Measurements from ENCODE around the gene CLEC18B. TPM values are rescaled to one million over a fixed set of nuclear protein-coding genes. Genes with fewer than 3 reads are reported as not detected.
"Not testable (repeated sequence)": the region's sequence is repeated elsewhere in the genome, so short reads cannot be mapped to it uniquely, and the experiment has no call there.

CLEC18B gene
- total RNA-seq, 1 donor from 2014 or later, result 2.1 TPM

GRCh38 chr16:74413485-74413884, 7.8 kb downstream of the CLEC18B start:
- not testable (repeated sequence) for H3K27ac Mint-ChIP-seq (ENCODE audit: unreplicated experiment); H3K4me3 Mint-ChIP-seq; H3K9me3 Mint-ChIP-seq; H3K36me3 Mint-ChIP-seq (ENCODE audit: low read depth); H3K27me3 Mint-ChIP-seq (ENCODE audit: low read depth); H3K4me1 Mint-ChIP-seq; DNase-seq (ENCODE audit: low read depth, low spot score)

DNA sequence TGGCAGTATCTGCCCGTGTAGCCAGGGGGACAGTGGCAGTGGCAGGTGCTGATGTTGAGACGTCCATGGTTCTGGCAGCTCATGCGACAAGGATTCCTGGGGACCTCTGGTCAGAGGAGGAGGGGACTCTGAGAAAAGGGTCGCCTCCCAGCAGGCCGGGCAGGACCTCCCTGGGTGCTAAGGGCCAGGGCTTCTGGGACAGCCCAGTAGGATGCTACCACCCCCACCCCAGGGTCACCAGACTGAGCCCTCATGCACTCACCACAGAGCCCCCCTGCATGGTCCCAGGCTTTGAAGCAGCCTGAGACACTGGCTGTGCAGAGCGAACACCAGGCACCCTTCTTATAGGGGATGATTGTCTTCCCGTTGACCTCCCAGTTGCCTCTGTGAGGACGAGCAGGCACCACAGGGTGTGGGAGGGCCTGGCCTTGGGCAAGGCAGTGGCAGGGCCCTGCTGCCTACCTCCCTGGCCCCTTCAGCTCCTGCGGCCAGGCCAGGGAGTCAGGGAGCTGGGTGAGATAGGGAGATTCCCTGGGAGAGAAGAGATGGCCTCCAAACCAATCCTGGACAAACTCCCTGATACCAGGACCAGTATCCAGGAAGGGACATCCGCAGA, 8.4 kb downstream of the CLEC18B start:
- not testable (repeated sequence) for H3K4me1 Mint-ChIP-seq; H3K36me3 Mint-ChIP-seq (ENCODE audit: low read depth); DNase-seq (ENCODE audit: low read depth, low spot score); H3K27ac Mint-ChIP-seq (ENCODE audit: unreplicated experiment); H3K27me3 Mint-ChIP-seq (ENCODE audit: low read depth); H3K4me3 Mint-ChIP-seq; H3K9me3 Mint-ChIP-seq

DNA sequence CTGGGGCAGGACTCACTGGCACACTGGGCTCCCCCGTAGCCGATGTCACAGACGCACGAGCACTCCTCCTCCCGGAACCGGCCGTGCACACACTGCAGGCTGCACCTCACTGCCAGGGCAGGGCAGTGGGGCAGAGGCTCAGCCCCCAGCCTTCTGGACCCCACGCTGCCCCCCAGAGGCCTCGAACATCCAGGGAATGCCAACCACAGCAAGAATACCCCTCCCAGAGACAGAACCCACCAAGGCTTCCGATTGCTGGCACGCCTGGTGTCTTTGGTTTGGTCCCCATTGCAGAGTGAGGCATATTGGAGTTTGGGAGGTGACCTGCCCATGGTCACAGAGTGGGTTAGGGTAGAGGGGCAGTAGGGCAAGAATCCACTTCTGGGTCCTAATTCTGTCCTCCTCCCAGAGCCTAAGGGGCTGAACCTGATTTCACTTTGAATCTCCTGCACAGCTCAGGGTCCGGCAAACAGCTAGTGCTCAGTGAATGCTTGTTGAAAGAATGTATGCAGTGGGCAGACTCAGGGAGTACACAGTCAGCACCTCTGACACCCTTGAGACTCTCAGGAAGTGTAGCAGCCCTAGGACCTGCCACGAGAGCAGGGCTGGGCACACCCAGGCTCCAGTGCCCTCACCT, 9.0 kb downstream of the CLEC18B start:
- not testable (repeated sequence) for H3K27me3 Mint-ChIP-seq (ENCODE audit: low read depth); H3K9me3 Mint-ChIP-seq; H3K4me1 Mint-ChIP-seq; H3K36me3 Mint-ChIP-seq (ENCODE audit: low read depth); H3K27ac Mint-ChIP-seq (ENCODE audit: unreplicated experiment); DNase-seq (ENCODE audit: low read depth, low spot score); H3K4me3 Mint-ChIP-seq

DNA sequence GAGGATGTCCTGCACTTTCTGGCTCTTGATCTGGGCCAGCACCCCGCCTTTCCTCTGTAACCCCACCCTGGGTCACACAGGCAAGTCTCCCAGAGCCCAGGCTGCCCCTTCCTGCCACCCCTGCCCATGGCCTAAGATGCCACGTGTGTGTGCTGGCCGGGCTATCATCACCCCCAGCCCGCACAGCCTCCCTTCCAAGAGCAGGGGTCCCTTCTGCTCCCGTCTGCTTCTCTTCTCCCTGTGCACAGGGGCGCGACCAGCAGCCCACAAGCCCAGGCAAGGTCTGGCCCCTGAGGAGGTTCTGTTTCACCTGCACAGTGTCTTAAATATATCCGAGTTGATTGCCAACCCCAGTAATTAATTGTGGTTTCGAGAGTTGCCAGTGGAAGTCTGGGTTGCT, 10.3 kb downstream of the CLEC18B start:
- H3K27me3 Mint-ChIP-seq (ENCODE audit: low read depth); H3K27ac Mint-ChIP-seq (ENCODE audit: unreplicated experiment); H3K9me3 Mint-ChIP-seq; H3K36me3 Mint-ChIP-seq (ENCODE audit: low read depth); H3K4me1 Mint-ChIP-seq; DNase-seq (ENCODE audit: low read depth, low spot score); H3K4me3 Mint-ChIP-seq: not testable (repeated sequence)

- not testable (repeated sequence) for H3K27me3 Mint-ChIP-seq (ENCODE audit: low read depth); H3K4me3 Mint-ChIP-seq; H3K36me3 Mint-ChIP-seq (ENCODE audit: low read depth); DNase-seq (ENCODE audit: low read depth, low spot score); H3K27ac Mint-ChIP-seq (ENCODE audit: unreplicated experiment); H3K4me1 Mint-ChIP-seq; H3K9me3 Mint-ChIP-seq
Measured at GRCh38 chr16:74410057-74410957, 11.0 kb downstream of the CLEC18B start.

DNA sequence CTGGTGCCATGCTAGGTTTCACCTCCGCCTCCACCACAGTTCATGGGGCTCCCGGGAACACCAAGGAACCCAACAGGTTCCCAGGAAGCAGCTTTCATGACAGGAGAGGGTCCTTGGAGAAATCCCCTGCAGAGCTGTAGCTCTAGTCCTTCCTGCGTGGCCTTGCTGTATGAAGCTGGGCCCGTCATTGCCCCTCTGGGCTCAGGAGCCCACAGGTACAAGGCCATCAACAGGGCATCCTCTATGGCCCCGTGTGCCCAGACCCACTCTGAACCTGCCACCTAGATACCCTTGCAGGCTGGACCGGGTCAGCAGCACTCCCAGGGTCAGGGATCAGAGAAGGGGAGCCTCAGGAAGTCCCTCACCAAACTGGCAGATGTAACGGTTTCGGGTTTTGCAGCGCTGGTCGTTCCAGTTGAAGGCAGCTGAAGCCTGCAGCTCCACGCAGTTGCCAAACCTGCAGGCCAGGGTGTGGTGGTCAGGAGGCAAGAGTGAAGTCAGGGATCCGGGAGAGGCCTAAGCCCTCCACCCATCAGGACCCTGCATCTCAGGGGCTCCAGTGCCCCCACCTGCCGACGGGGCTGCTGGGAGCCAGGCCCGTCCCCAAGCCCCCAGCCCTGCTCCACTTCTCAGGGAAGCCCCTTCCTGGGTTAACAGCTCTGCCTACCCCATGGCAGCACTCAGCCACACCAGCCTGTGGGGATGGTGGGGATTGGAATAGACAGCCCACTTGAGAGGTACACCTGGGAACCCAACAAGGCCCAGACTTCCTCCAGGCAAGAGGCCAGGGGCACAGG, 11.9 kb downstream of the CLEC18B start:
- not testable (repeated sequence) for H3K27me3 Mint-ChIP-seq (ENCODE audit: low read depth); H3K4me3 Mint-ChIP-seq; H3K27ac Mint-ChIP-seq (ENCODE audit: unreplicated experiment); H3K4me1 Mint-ChIP-seq; H3K36me3 Mint-ChIP-seq (ENCODE audit: low read depth); H3K9me3 Mint-ChIP-seq; DNase-seq (ENCODE audit: low read depth, low spot score)

DNA sequence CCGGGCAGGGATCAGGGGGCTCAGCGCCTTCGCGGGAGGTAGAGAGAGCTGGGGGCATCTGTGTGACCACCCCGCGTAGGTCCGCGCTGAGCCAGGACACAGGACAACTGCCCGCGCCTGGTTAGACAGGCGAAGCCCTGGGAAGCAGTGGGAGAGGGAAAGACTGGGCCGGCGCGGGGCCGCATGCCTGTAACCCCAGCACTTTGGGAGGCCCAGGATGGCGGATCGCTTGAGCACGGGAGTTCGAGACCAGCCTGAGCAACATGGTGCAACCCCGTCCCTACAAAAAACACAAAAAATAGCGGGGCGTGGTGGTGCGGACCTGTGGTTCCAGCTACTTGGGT, 13.9 kb downstream of the CLEC18B start:
- H3K9me3 Mint-ChIP-seq; H3K27ac Mint-ChIP-seq (ENCODE audit: unreplicated experiment); H3K4me1 Mint-ChIP-seq; H3K27me3 Mint-ChIP-seq (ENCODE audit: low read depth); DNase-seq (ENCODE audit: low read depth, low spot score); H3K36me3 Mint-ChIP-seq (ENCODE audit: low read depth); H3K4me3 Mint-ChIP-seq: not testable (repeated sequence)

DNA sequence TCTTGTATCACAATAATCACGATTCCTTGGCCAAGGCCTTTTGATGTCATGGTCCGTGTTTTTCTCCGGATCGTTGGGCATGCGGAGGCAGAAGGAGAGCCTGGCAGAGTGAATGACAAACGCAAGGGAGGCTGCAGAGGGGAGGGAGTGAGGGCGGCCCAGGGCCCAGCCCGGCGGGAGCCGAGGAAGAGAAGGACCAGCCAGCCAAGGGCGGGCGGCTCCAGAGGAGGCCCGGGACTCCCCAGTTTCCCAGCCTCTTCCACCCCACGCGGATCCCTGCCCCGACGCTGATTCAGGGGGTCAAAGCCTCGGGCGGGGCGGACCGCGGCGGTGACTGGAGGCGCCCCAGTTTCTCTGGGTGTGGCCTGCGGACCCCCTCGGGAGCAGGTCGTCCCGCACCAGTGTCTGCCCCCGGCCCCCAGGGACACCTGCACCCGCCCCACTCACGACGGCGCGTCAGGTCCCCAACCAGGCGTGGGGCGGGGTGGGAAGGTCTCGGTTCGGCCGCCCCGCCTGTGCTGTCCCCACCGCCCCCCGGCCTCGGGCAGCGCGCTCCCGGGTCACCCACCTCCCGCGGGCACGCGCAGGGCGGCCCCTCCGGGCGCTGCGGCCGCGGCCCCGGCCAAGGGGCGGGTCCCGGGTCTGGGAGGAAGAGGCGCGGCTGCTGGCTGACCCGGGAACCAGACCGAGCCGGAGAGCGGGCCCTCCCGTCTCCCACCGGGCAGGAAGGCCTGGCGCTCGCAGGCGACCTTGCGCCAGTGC, 14.5 kb downstream of the CLEC18B start:
- H3K4me1 Mint-ChIP-seq; H3K36me3 Mint-ChIP-seq (ENCODE audit: low read depth); H3K27ac Mint-ChIP-seq (ENCODE audit: unreplicated experiment); H3K9me3 Mint-ChIP-seq; H3K27me3 Mint-ChIP-seq (ENCODE audit: low read depth); DNase-seq (ENCODE audit: low read depth, low spot score); H3K4me3 Mint-ChIP-seq: not testable (repeated sequence)

DNA sequence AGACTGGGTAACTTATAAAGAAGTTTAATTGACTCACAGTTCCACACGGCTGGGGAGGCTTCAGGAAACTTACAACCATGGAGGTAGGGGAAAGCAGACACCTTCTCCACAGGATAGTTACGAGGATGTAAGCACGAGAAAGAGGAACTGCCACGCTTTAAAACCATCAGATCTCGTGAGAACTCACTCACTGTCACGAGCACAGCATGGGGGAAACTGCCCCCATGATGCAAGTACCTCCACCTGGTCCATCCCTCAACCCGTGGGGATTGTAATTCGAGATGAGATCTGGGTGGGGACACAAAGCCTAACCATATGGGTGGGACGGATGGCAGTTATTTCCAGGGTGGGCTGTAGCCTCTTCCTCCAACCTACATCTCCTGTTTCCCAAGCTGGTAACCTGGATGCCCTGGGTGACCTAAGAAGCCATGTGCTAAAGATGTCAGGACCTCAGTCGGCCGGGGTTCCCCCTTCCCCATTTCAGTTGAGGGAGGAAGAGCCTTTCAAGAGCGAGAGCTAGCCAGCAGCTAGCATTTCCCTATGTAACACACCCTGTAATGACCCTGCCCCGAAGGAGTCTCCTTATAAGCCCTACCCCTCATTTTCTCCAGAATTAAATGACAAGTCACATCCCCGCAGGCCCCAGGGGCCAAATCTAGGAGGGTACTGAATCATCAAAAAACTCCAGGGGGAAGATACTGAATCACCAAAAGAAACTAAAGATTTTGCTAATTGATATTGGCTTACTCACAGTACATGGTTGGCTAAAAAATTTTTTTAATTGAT, 16.9 kb downstream of the CLEC18B start:
- H3K27ac Mint-ChIP-seq (ENCODE audit: unreplicated experiment); H3K4me3 Mint-ChIP-seq; H3K4me1 Mint-ChIP-seq; DNase-seq (ENCODE audit: low read depth, low spot score); H3K9me3 Mint-ChIP-seq; H3K27me3 Mint-ChIP-seq (ENCODE audit: low read depth); H3K36me3 Mint-ChIP-seq (ENCODE audit: low read depth): not testable (repeated sequence)

- H3K4me1 Mint-ChIP-seq; H3K9me3 Mint-ChIP-seq; DNase-seq (ENCODE audit: low read depth, low spot score); H3K27me3 Mint-ChIP-seq (ENCODE audit: low read depth); H3K27ac Mint-ChIP-seq (ENCODE audit: unreplicated experiment); H3K36me3 Mint-ChIP-seq (ENCODE audit: low read depth); H3K4me3 Mint-ChIP-seq: not testable (repeated sequence)
Measured at GRCh38 chr16:74400238-74400637, 21.0 kb downstream of the CLEC18B start.

DNA sequence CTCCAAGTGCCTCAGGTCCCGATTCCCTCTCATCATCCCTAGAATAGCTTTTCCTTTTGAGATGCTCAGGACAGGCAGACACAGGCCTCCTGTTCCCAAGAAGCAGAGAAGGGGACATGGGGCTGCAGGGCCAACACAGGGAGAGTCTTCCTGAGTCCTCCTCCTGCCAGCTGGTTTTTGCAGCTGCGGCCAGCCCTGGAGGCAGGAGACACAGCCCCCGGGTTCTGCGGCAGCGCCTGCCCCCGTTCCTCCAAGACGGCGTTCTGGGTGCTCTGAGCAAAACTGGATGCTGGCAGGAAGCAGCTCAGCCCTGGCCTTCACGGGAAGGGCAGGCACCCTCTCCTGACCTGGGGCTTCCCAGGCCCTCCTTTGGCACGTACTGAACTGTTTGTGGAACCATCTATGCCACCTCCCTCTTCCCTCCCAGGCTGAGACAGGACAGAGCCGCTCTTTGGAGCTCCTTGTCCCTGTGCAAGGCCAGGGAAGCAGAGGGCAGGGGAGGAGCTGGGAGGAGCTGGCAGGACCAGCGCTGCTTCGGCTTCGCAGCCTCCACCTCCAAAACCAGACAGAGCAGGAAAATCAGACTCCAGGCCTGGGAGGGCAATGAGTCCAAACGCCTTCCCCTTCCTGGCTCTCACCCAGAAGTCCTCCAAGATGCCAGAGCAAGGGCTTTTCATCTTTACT, 22.9 kb downstream of the CLEC18B start:
- H3K27me3 Mint-ChIP-seq (ENCODE audit: low read depth); DNase-seq (ENCODE audit: low read depth, low spot score); H3K4me3 Mint-ChIP-seq; H3K27ac Mint-ChIP-seq (ENCODE audit: unreplicated experiment); H3K9me3 Mint-ChIP-seq; H3K36me3 Mint-ChIP-seq (ENCODE audit: low read depth); H3K4me1 Mint-ChIP-seq: not testable (repeated sequence)

Measured in neural crest cell (in vitro differentiated cells).